Loucy (cell line): ENCODE results near the gene ANGPTL7.
"Not testable (repeated sequence)": the region's sequence is repeated elsewhere in the genome, so short reads cannot be mapped to it uniquely, and the experiment has no call there.

ENCODE experiments used
- H2AFZ ChIP-seq: fragments of 200-600 bp; sonication (generic); 2 replicates; pipeline ENCODE4 v1.6.0; 2016; ENCODE audit warnings: antibody characterized with exemption, mild to moderate bottlenecking, low read length, moderate library complexity
- H3F3A ChIP-seq: fragments of 200-600 bp; 2 replicates; pipeline ENCODE4 v1.6.0; 2016; ENCODE audit warnings: antibody characterized with exemption, low read depth, mild to moderate bottlenecking
- H3K27me3 ChIP-seq: fragments of 200-600 bp; sonication (generic); 2 replicates; pipeline ENCODE4 v1.6.1; 2014; ENCODE audit warnings: low read length, mild to moderate bottlenecking; ENCODE audit not compliant: insufficient read depth, poor library complexity, severe bottlenecking
- H3K36me3 ChIP-seq: fragments of 200-600 bp; sonication (generic); 2 replicates; pipeline ENCODE4 v1.6.1; 2016; ENCODE audit warnings: low read length; ENCODE audit not compliant: insufficient read depth
- H3K4me1 ChIP-seq: fragments of 200-600 bp; sonication (generic); 2 replicates; pipeline ENCODE4 v1.5.1; 2014; ENCODE audit warnings: low read length, mild to moderate bottlenecking; ENCODE audit not compliant: insufficient read depth, poor library complexity, severe bottlenecking
- H3K4me2 ChIP-seq: fragments of 200-600 bp; sonication (generic); 2 replicates; pipeline ENCODE4 v1.6.0; 2014; ENCODE audit warnings: antibody characterized with exemption, low read length, low read depth, mild to moderate bottlenecking; ENCODE audit not compliant: poor library complexity, severe bottlenecking
- H3K4me3 ChIP-seq: fragments of 200-600 bp; sonication (generic); 2 replicates; pipeline ENCODE4 v1.5.1; 2014; ENCODE audit warnings: low read length, mild to moderate bottlenecking, mixed read lengths; ENCODE audit not compliant: poor library complexity, severe bottlenecking
- H3K79me2 ChIP-seq: fragments of 200-600 bp; sonication (generic); 2 replicates; pipeline ENCODE4 v1.6.1; 2014; ENCODE audit warnings: low read length; ENCODE audit not compliant: insufficient read depth
- H3K9ac ChIP-seq: fragments of 200-600 bp; sonication (generic); 2 replicates; pipeline ENCODE4 v1.6.0; 2014; ENCODE audit warnings: mild to moderate bottlenecking, low read depth, low read length, moderate library complexity; ENCODE audit not compliant: poor library complexity, severe bottlenecking
- H3K9me2 ChIP-seq: fragments of 200-600 bp; sonication (generic); replicated peaks from 2 replicates; pipeline ENCODE4 v1.6.1; 2016; ENCODE audit warnings: low read depth, low read length, mixed read lengths
- H3K9me3 ChIP-seq: fragments of 200-600 bp; sonication (generic); 2 replicates; pipeline ENCODE4 v1.6.1; 2014; ENCODE audit warnings: mild to moderate bottlenecking, antibody characterized with exemption, low read length, low read depth; ENCODE audit not compliant: insufficient read depth
- H4K20me1 ChIP-seq: fragments of 200-600 bp; sonication (generic); 2 replicates; pipeline ENCODE4 v1.6.0; 2014; ENCODE audit warnings: antibody characterized with exemption, low read length, mild to moderate bottlenecking; ENCODE audit not compliant: insufficient read depth, poor library complexity, severe bottlenecking
- CTCF ChIP-seq: fragments of 200-600 bp; sonication (generic); conservative IDR thresholded peaks from 2 replicates; pipeline ENCODE4 v1.5.1; 2014; ENCODE audit warnings: mild to moderate bottlenecking, antibody characterized with exemption, low read length
- EZH2phosphoT487 ChIP-seq: fragments of 200-600 bp; IDR thresholded peaks from 2 replicates; pipeline ENCODE4 v1.6.1; 2018; ENCODE audit warnings: antibody characterized with exemption, mild to moderate bottlenecking, moderate library complexity, borderline replicate concordance

ANGPTL7 gene

GRCh38 chr1:11157867-11158266, 31.3 kb upstream of the ANGPTL7 start:
- H3F3A ChIP-seq: no peaks in the 10 kb centered on the region
- H3K4me2 ChIP-seq: no peak overlapping the region
- peaks cover 38% of the 10 kb centered on the region; the same call in 1 of the 2 replicates for H3K36me3 ChIP-seq
- H4K20me1 ChIP-seq: no peaks in the 10 kb centered on the region
- H3K9ac ChIP-seq: no peak overlapping the region
- no peaks in the 10 kb centered on the region for H3K9me3 ChIP-seq
- H3K27me3 ChIP-seq: no peaks in the 10 kb centered on the region
- peaks cover 12% of the 10 kb centered on the region for H3K4me1 ChIP-seq
- no peak overlapping the region for H2AFZ ChIP-seq
- H3K4me3 ChIP-seq: no peak overlapping the region
- TF ChIP-seq CTCF: no peak
- H3K9me2 ChIP-seq: no peaks in the 10 kb centered on the region
- H3K79me2 ChIP-seq: no peaks in the 10 kb centered on the region

DNA sequence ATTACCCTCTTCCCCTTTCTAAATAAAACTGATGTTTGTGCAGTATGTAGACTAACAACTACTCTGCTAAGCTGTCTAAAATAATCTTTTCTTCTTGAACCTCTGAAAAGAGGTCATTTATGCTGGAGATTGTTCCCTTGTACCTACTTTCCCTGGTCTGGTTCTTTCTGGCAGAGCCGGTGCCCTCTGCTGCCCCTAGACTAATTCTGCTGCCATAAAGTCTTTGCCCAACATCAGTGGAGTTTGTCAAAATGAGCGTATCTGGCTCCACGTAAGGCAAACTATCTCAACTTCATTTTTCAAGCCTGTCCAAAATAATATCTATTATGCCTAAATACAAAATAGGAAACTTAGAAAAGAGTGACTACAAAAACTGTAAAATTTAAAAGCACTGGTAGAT, 30.9 kb upstream of the ANGPTL7 start:
- H3K4me2 ChIP-seq: no peak overlapping the region
- no peaks in the 10 kb centered on the region for H3K79me2 ChIP-seq
- peaks cover 34% of the 10 kb centered on the region; the same call in 1 of the 2 replicates for H3K36me3 ChIP-seq
- no peak overlapping the region for H3K4me3 ChIP-seq
- no peaks in the 10 kb centered on the region for H3K9me2 ChIP-seq
- no peaks in the 10 kb centered on the region for H3F3A ChIP-seq
- H3K4me1 ChIP-seq: peaks cover 12% of the 10 kb centered on the region
- H3K9ac ChIP-seq: no peak overlapping the region
- H3K9me3 ChIP-seq: no peaks in the 10 kb centered on the region
- TF ChIP-seq CTCF (no peak), EZH2phosphoT487 (no peak)
- no peaks in the 10 kb centered on the region for H3K27me3 ChIP-seq
- no peaks in the 10 kb centered on the region for H4K20me1 ChIP-seq
- H2AFZ ChIP-seq: no peak overlapping the region

GRCh38 chr1:11158720-11159321, 30.3 kb upstream of the ANGPTL7 start:
- H3K9me2 ChIP-seq: no peaks in the 10 kb centered on the region
- H3K27me3 ChIP-seq: no peaks in the 10 kb centered on the region
- H3F3A ChIP-seq: no peaks in the 10 kb centered on the region
- H3K4me3 ChIP-seq: no peak overlapping the region
- H3K4me1 ChIP-seq: peaks cover 12% of the 10 kb centered on the region
- no peak overlapping the region for H2AFZ ChIP-seq
- H3K9ac ChIP-seq: no peak overlapping the region
- H3K79me2 ChIP-seq: no peaks in the 10 kb centered on the region
- H3K4me2 ChIP-seq: no peak overlapping the region
- no peaks in the 10 kb centered on the region for H4K20me1 ChIP-seq
- no peaks in the 10 kb centered on the region for H3K9me3 ChIP-seq
- H3K36me3 ChIP-seq: peaks cover 30% of the 10 kb centered on the region; the same call in 1 of the 2 replicates
- TF ChIP-seq EZH2phosphoT487 (no peak), CTCF (no peak)

DNA sequence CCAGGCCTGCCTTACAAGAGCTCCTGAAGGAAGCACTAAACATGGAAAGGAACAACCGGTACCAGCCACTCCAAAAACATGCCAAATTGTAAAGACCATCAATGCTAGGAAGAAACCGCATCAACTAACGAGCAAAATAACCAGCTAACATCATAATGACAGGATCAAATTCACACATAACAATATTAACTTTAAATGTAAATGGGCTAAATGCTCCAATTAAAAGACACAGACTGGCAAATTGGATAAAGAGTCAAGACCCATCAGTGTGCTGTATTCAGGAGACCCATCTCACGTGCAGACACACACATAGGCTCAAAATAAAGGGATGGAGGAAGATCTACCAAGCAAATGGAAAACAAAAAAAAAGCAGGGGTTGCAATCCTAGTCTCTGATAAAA, 26.4 kb upstream of the ANGPTL7 start:
- H3K4me2 ChIP-seq, H4K20me1 ChIP-seq, H3K27me3 ChIP-seq, H3K9ac ChIP-seq, H2AFZ ChIP-seq, H3K4me3 ChIP-seq, H3K4me1 ChIP-seq, H3K36me3 ChIP-seq, H3K9me2 ChIP-seq, H3K79me2 ChIP-seq, H3F3A ChIP-seq, H3K9me3 ChIP-seq: not testable (repeated sequence)

DNA sequence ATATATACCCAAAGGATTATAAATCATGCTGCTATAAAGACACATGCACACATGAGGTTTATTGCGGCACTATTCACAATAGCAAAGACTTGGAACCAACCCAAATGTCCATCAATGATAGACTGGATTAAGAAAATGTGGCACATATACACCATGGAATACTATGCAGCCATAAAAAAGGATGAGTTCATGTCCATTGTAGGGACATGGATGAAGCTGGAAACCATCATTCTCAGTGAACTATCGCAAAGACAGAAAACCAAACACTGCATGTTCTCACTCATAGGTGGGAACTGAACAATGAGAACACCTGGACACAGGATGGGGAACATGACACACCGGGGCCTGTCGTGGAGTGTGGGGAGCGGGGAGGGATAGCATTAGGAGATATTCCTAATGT, 22.4 kb upstream of the ANGPTL7 start:
- not testable (repeated sequence) for H4K20me1 ChIP-seq, H3F3A ChIP-seq, H3K79me2 ChIP-seq, H3K9me3 ChIP-seq, H3K4me3 ChIP-seq, H3K9me2 ChIP-seq, H3K36me3 ChIP-seq, H3K27me3 ChIP-seq, H2AFZ ChIP-seq, H3K9ac ChIP-seq, H3K4me2 ChIP-seq, H3K4me1 ChIP-seq
